SH-SY5Y (cell line): ENCODE results near the gene RRBP1.

Experiments used
- GATA2 ChIP-seq: IDR thresholded peaks from 2 replicates; pipeline ENCODE4 v1.6.1; 2011; ENCODE audit warnings: mild to moderate bottlenecking, low read depth, low read length
- GATA3 ChIP-seq: IDR thresholded peaks from 2 replicates; pipeline ENCODE4 v1.6.1; 2011; ENCODE audit warnings: low read depth, mild to moderate bottlenecking, low read length, moderate library complexity

DNA sequence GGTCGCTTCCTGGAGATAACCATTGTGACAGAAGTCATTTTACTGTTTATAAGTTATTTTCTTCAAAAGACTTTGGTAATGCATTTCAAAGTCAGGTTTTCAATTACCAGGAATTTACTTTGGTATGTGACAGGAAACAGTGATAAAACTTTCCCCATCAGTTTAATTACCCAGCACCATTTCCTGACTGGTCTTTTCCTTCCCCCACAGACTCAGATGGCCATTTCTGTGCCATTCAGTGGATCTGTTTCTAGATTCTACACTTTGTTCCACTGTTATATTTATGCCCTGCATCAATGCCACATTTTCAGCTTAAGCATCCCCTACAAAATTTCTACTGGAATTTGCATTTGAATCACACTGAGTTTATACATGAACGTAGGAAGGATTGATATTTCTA, 16.3 kb downstream of the RRBP1 start:
- TF ChIP-seq GATA2 (no peak), GATA3 (no peak)
